ENCODE measurements around the gene OR6V1.
"Not testable (repeated sequence)": the region's sequence is repeated elsewhere in the genome, so short reads cannot be mapped to it uniquely, and the experiment has no call there.

The OR6V1 gene

GRCh38 chr7:143050931-143051330, 1.2 kb upstream of the OR6V1 start:
- no peaks in the 10 kb centered on the region for H3K36me3 ChIP-seq (replicated peaks)
- no peaks in the 10 kb centered on the region for H3K4me1 ChIP-seq
- H3K27me3 ChIP-seq (ENCODE audit: low read depth), result no peaks in the 10 kb centered on the region
- in situ Hi-C loops (cut with MboI; ENCODE audit: low sequenced_read_pairs), result no loop called here
- no peak overlapping the region for H3K4me3 ChIP-seq
- H3K9me3 ChIP-seq, result no peaks in the 10 kb centered on the region
- peak in 1 of 2 experiments; percentile 11 for DNase-seq (ENCODE audit: low spot score in 2 of 2)

- in situ Hi-C loops (cut with MboI; ENCODE audit: low sequenced_read_pairs), result no loop called here
- Histone ChIP-seq H3K9me3 (no peaks in the 10 kb centered on the region), H3K36me3 (replicated peaks) (no peaks in the 10 kb centered on the region), H3K4me3 (no peak overlapping the region), H3K4me1 (no peaks in the 10 kb centered on the region), H3K27me3 (ENCODE audit: low read depth) (no peaks in the 10 kb centered on the region)
- no peak for DNase-seq (ENCODE audit: low spot score in 2 of 2)
Observed at GRCh38 chr7:143054621-143055020, 2.5 kb downstream of the OR6V1 start.

GRCh38 chr7:143055754-143056153, 3.6 kb downstream of the OR6V1 start:
- in situ Hi-C loops (cut with MboI; ENCODE audit: low sequenced_read_pairs), result no loop called here
- Histone ChIP-seq H3K36me3 (replicated peaks) (no peaks in the 10 kb centered on the region), H3K27me3 (ENCODE audit: low read depth) (no peaks in the 10 kb centered on the region), H3K9me3 (no peaks in the 10 kb centered on the region), H3K4me1 (no peaks in the 10 kb centered on the region), H3K4me3 (no peak overlapping the region)
- no peak for DNase-seq (ENCODE audit: low spot score in 2 of 2)

- Histone ChIP-seq H3K27me3 (ENCODE audit: low read depth) (no peaks in the 10 kb centered on the region), H3K9me3 (no peaks in the 10 kb centered on the region), H3K4me3 (no peak overlapping the region), H3K4me1 (no peaks in the 10 kb centered on the region), H3K36me3 (replicated peaks) (no peaks in the 10 kb centered on the region)
- in situ Hi-C loops (cut with MboI; ENCODE audit: low sequenced_read_pairs), result no loop called here
- no peak for DNase-seq (ENCODE audit: low spot score in 2 of 2)
Observed at GRCh38 chr7:143063741-143064140, 11.6 kb downstream of the OR6V1 start.

GRCh38 chr7:143068446-143068845, 16.3 kb downstream of the OR6V1 start:
- H3K4me3 ChIP-seq, result no peak overlapping the region

GRCh38 chr7:143069912-143070500, 17.9 kb downstream of the OR6V1 start:
- Histone ChIP-seq H3K4me3 (no peak overlapping the region), H3K27me3 (ENCODE audit: low read depth) (no peaks in the 10 kb centered on the region), H3K4me1 (no peaks in the 10 kb centered on the region), H3K9me3 (no peaks in the 10 kb centered on the region), H3K36me3 (replicated peaks) (no peaks in the 10 kb centered on the region)
- no peak for DNase-seq (ENCODE audit: low spot score in 2 of 2)
- in situ Hi-C loops (cut with MboI; ENCODE audit: low sequenced_read_pairs), result no loop called here

More at GRCh38 chr7:143068446-143068845, 16.3 kb downstream of the OR6V1 start:
- Histone ChIP-seq H3K9me3 (no peaks in the 10 kb centered on the region), H3K4me1 (no peaks in the 10 kb centered on the region), H3K27me3 (ENCODE audit: low read depth) (no peaks in the 10 kb centered on the region), H3K36me3 (replicated peaks) (no peaks in the 10 kb centered on the region)
- in situ Hi-C loops (cut with MboI; ENCODE audit: low sequenced_read_pairs), result no loop called here
- no peak for DNase-seq (ENCODE audit: low spot score in 2 of 2)

- Histone ChIP-seq H3K27me3 (ENCODE audit: low read depth) (no peaks in the 10 kb centered on the region), H3K4me1 (no peaks in the 10 kb centered on the region), H3K4me3 (no peak overlapping the region), H3K9me3 (no peaks in the 10 kb centered on the region), H3K36me3 (replicated peaks) (no peaks in the 10 kb centered on the region)
- DNase-seq (ENCODE audit: low spot score in 2 of 2), result no peak
- in situ Hi-C loops (cut with MboI; ENCODE audit: low sequenced_read_pairs), result no loop called here
Observed at GRCh38 chr7:143073556-143073955, 21.4 kb downstream of the OR6V1 start.

- no peak for DNase-seq (ENCODE audit: low spot score in 2 of 2)
- Histone ChIP-seq H3K27me3 (ENCODE audit: low read depth) (no peaks in the 10 kb centered on the region), H3K36me3 (replicated peaks) (no peaks in the 10 kb centered on the region), H3K4me3 (no peak overlapping the region), H3K9me3 (no peaks in the 10 kb centered on the region), H3K4me1 (no peaks in the 10 kb centered on the region)
- in situ Hi-C loops (cut with MboI; ENCODE audit: low sequenced_read_pairs), result no loop called here
Observed at GRCh38 chr7:143074141-143074540, 22.0 kb downstream of the OR6V1 start.

- DNase-seq (ENCODE audit: low spot score in 2 of 2), result no peak
- in situ Hi-C loops (cut with MboI; ENCODE audit: low sequenced_read_pairs), result no loop called here
- no peaks in the 10 kb centered on the region for H3K9me3 ChIP-seq
- H3K27me3 ChIP-seq (ENCODE audit: low read depth), result no peaks in the 10 kb centered on the region
- no peak overlapping the region for H3K4me3 ChIP-seq
- no peaks in the 10 kb centered on the region for H3K36me3 ChIP-seq (replicated peaks)
- no peaks in the 10 kb centered on the region for H3K4me1 ChIP-seq
Observed at GRCh38 chr7:143085109-143085508, 33.0 kb downstream of the OR6V1 start.

GRCh38 chr7:143085610-143086009, 33.5 kb downstream of the OR6V1 start:
- H3K4me3 ChIP-seq; H3K27me3 ChIP-seq (ENCODE audit: low read depth); in situ Hi-C loops (cut with MboI; ENCODE audit: low sequenced_read_pairs); H3K4me1 ChIP-seq; H3K36me3 ChIP-seq (replicated peaks); DNase-seq (ENCODE audit: low spot score in 2 of 2); H3K9me3 ChIP-seq: not testable (repeated sequence)

- H3K4me3 ChIP-seq; DNase-seq (ENCODE audit: low spot score in 2 of 2); in situ Hi-C loops (cut with MboI; ENCODE audit: low sequenced_read_pairs); H3K27me3 ChIP-seq (ENCODE audit: low read depth); H3K4me1 ChIP-seq; H3K9me3 ChIP-seq; H3K36me3 ChIP-seq (replicated peaks): not testable (repeated sequence)
Observed at GRCh38 chr7:143088549-143089231, 36.5 kb downstream of the OR6V1 start.

GRCh38 chr7:143096146-143096545, 44.0 kb downstream of the OR6V1 start:
- Histone ChIP-seq H3K4me3 (no peak overlapping the region), H3K9me3 (no peaks in the 10 kb centered on the region), H3K4me1 (no peaks in the 10 kb centered on the region), H3K27me3 (ENCODE audit: low read depth) (no peaks in the 10 kb centered on the region), H3K36me3 (replicated peaks) (no peaks in the 10 kb centered on the region)
- in situ Hi-C loops (cut with MboI; ENCODE audit: low sequenced_read_pairs), result no loop called here
- DNase-seq (ENCODE audit: low spot score in 2 of 2), result no peak

- H3K27me3 ChIP-seq (ENCODE audit: low read depth); H3K4me3 ChIP-seq; H3K9me3 ChIP-seq; in situ Hi-C loops (cut with MboI; ENCODE audit: low sequenced_read_pairs); H3K36me3 ChIP-seq (replicated peaks); DNase-seq (ENCODE audit: low spot score in 2 of 2); H3K4me1 ChIP-seq: not testable (repeated sequence)
Observed at GRCh38 chr7:143099579-143099978, 47.4 kb downstream of the OR6V1 start.

Data from HAP-1 (cell line).